ENCODE data around the gene OXNAD1.

The OXNAD1 gene

DNA sequence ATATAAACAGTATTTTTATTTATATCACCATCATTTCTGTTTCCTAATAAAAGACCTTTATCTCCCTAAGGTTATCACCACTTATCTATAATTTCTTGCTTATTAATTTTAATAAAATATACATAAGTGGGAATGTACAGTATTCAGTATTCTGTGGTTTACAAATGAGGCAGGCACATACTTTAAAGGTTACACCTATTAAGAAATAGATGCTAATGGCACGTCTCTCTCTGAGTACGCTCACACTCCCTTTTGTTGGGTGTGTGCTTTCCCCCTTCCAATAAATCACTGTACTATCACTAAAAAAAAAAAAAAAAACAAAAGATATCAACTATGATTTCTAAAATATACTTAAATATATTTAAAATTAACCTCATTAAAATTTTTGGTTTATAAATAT is 8.9 kb downstream of the OXNAD1 start:
- in situ Hi-C loops (cut with MboI; ENCODE audit: low sequenced_read_pairs) = loop anchor here (10.0 kb wide), 1 partner anchor 281 kb away; no protein-coding TSS in a partner anchor

DNA sequence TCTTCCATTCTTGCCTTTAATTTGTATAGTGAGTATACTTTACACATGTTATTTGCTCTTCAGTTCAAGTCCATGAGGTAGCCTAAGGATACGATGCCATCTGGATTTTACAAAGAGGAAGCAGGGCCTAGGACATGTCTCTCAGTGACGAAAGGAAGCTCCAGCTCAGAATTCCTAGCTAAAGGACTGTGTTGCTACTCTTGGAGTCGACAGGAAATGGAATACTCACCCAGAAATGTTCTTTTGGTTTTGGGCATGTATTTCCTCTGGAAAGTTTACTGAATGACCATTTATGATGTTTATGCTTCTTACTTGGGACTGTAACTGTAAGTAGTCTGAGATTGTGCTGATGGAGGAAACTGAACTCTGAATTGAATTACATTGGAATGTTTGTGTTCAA is 12.5 kb downstream of the OXNAD1 start:
- in situ Hi-C loops (cut with MboI; ENCODE audit: low sequenced_read_pairs) = loop anchor here (10.0 kb wide), 1 partner anchor 277 kb away; no protein-coding TSS in a partner anchor

DNA sequence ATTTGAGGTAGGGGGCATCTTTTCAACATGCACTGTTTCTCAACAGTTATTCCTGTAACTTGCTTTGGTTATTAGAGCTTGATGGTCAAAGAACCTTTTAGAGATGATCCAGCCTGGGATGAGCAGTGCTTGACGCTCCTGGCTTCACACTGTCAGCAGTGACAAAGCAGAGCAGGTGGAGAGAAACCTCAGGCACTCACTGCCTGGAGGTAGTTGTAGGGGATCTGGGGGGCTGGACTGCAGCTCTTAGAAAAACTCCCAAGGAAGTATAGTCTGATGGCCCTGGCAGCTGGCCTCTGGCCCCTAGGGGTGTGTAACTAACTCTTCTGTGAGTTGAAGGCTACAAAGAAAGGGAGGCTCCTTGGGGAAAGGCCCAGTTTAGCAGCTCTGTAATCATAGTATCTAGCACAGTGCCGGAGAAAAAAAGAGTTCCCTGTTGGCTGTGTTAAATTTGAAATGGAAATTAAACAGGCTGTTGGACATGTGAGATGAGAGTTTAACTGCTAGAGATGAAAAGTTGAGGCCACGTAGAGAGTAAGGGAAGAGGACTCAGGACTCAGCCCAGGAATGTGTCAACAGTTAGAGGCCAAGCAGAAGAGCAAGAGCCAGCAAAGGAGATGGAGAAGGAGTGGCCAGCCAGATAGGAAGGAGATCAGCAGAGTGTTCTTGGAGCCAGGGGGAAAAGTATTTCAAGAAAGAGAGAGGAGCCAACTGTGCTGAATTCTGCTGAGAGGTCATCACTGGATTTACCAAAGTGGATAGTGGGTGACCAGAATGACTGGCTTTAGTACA is 14.2 kb downstream of the OXNAD1 start:
- in situ Hi-C loops (cut with MboI; ENCODE audit: low sequenced_read_pairs) = loop anchor here (10.0 kb wide), 1 partner anchor 276 kb away; no protein-coding TSS in a partner anchor

DNA sequence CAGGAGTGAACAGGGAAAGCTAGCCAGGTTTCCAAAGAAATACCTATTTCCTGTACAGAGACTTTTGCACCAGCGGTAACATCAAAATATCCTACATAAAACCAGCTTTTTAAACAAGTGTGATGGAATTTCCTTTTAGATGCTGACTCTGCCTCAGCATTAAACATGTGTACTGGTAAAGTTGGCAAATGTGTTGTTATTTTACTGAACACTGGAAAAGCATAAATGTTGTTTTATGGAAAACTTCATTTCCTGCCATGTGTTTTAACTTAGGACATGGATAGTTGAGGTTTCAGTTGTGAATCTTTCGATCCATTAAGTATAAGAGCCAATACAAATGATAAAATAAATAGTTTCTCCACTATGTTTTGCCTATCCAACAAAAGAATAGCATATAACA is 15.7 kb downstream of the OXNAD1 start:
- in situ Hi-C loops (cut with MboI; ENCODE audit: low sequenced_read_pairs) = no loop called here

DNA sequence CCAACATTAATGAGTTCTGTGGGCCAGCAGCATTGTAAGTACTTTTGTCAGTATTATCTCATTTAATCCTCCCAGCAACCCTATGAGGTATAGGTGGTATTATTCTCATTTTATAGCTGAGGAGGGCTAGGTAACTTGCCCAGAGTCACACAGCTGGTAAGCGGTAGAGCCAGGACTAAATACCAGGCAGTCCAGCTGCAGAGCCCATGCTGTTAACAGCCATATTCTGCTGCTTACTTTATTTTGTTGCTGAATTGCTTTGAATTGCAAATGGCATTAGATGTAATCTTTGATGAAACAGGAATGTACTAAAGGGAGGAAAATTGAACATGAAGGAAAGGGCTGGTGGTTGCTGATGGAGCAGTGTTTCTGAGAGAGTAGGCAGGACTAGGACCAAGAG is 19.6 kb downstream of the OXNAD1 start:
- in situ Hi-C loops (cut with MboI; ENCODE audit: low sequenced_read_pairs) = no loop called here

DNA sequence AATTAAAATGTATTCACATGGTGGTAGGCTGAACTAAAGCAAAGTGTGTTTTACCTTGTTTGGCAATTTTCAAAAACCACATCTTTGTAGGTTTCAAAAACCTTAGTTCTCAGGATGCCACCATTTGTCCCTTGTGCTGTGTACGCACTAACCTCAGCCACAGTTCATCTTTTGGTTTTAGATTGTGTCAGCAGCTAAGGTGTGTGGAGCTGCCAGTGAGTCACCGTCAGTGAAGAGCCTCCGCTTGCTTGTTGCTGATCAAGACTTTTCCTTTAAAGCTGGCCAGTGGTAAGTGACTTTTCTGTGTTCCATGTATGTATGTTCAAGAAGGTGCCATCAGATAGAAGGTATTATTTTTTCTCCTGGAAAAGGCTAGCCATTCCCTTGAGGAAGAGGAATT is 21.1 kb downstream of the OXNAD1 start:
- in situ Hi-C loops (cut with MboI; ENCODE audit: low sequenced_read_pairs) = no loop called here

DNA sequence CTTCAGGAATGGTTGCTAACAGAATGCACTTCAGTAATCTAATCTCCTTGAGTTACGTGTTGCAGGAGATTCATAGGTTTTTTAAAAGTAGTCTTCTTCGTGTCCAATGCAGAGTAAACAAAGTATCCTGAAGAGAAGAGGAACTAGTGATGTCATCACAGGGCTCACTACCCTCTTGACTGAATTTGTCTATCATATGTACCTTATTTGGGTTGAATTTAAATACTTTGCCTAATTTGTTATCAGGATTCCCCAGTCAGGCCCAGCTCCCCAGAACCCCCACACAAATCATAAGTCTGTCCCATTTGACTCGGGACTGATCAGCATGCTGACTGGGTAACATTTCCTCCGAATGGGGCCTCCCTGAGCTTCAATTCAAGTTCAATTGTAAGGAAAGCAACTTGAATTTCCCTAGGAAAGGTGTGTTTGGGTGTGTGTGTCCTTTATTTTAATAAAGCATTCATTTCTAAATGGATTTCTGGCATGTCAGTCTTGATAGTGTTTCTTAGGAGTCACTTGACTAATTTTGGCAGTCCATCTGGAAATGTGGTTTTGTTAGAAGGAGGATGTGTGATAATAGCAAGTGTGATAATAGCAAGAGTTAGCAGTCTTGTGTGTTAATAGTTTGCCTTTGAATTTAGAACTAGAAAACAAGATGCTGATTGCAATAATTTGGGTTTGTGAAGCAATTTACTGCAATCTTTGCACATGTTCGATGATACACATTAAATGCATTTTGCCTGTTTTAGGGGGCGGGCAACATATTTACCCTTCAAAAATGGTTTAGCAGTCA is 21.9 kb downstream of the OXNAD1 start:
- in situ Hi-C loops (cut with MboI; ENCODE audit: low sequenced_read_pairs) = no loop called here

DNA sequence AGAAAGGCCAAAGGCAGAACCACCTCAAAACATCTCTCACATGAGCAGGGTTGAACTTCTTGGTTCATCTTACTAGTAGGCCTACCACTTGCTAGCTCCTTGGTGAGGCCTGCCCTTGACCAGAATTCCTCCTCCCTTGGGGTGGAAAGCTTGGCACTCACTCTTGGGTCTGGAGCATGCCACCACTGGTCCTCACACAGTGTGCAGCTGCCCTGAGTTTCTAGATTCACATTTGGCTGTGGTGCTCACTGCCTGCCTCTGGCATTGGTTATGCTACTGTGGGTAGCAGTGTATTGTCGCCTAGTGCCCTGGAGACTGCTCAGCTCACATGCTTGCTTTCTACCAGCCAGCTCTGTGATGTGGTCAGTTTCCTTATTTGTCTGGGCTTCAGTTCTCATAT is 23.7 kb downstream of the OXNAD1 start:
- in situ Hi-C loops (cut with MboI; ENCODE audit: low sequenced_read_pairs) = no loop called here

DNA sequence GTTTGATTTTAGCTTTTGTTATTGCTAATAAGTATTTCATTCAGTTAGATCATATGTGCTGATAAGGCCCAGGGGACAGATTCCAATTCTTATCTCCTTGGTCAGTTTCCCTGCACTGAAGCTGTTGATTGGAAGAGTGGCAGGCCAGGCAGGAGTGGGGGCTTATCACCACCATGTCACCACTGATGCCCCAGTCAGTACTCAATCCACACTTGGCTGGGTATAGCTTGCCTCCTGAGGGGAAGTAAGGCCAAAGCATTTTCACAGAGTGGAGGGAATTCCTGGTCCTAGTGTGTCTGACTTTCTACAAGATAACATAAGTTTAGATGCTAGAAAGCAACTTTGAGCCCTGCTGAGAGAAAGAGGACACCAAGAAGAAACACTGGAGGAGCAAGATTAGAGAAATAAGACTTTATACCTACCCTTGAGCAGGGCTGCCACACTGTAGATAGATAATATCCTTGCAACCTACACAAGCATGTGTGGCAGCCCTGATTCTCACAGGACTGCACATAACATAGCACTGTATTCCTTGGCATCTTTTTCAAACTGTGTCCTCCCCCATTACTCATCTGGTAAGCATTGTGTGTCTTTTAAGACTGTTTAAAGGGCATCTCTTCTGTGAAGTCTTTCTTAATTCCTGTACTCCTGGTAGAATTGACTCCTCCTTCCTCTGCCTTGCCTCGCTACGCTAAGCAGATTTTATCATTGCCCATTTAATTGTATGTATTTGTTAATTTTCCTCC is 24.3 kb downstream of the OXNAD1 start:
- in situ Hi-C loops (cut with MboI; ENCODE audit: low sequenced_read_pairs) = no loop called here

DNA sequence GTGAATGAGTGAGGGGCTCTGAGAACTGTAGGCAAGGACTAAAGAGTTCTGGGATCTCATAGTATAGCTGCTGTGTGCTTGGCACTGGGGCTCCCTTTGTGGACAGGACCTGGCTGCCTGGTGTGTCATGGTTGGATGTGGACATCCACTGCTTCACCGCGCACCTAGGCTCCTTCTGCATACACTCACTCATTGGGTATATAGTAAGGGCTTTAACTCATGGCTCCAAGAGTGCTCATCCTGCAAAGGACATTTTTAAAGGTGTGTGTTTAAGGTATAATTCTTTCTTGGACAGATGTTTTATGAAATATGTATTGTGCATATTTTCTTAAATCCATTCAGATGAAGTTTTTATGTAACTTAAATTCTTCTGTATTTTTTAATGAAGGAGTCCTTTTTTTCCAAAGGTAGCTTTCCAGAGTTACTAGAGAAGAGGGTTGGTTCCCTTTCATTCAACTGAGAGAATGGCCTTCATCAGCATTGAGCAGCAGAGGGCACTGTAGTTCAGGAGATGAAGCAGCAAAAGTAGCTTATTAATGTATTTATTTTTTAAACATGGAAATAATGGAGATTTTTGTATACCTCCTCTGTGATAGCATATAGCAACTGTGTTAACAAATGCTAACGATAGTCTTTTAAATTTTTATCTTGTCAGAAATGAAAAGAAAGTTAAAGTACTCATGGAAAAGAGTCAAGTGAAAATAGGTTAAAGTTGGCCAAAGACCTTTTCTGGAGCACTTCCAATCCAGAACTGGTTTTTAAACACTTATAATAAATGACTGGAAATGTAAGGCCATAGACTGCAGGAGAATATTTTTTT is 25.2 kb downstream of the OXNAD1 start:
- in situ Hi-C loops (cut with MboI; ENCODE audit: low sequenced_read_pairs) = no loop called here

DNA sequence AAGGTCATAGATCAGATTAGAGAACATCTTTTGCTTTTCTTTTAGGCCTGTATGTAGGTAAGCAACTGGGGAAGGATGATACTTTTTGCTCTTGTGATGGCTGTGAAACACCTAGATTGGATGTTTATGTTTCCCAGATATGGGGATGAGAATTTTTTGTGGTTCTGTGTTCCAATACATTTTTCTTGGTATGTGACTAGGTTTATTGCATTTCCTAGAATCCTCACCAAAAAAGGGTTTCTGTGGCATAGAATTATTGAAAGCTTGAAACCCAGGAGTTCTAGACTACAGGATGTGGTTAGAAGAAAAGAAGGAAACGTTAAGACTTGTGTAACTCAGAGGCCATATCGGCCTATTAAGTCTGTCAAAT is 25.8 kb downstream of the OXNAD1 start:
- in situ Hi-C loops (cut with MboI; ENCODE audit: low sequenced_read_pairs) = no loop called here

DNA sequence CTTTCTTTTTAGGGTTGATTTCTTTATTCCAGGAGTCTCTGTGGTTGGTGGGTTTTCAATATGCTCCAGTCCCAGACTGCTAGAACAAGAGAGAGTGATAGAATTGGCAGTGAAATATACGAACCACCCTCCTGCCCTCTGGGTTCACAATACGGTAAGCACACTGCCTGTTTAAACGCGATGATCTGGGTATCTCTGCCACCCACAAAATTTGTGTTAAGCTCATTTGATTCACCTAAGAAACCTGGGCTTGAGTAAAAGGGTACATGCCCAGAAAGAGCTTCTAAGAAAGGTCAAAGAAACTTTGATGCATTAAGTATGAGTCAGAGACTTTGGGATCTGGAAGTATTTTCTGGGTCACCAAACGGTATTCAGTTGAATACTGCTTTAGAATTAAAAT is 29.8 kb downstream of the OXNAD1 start:
- in situ Hi-C loops (cut with MboI; ENCODE audit: low sequenced_read_pairs) = no loop called here

DNA sequence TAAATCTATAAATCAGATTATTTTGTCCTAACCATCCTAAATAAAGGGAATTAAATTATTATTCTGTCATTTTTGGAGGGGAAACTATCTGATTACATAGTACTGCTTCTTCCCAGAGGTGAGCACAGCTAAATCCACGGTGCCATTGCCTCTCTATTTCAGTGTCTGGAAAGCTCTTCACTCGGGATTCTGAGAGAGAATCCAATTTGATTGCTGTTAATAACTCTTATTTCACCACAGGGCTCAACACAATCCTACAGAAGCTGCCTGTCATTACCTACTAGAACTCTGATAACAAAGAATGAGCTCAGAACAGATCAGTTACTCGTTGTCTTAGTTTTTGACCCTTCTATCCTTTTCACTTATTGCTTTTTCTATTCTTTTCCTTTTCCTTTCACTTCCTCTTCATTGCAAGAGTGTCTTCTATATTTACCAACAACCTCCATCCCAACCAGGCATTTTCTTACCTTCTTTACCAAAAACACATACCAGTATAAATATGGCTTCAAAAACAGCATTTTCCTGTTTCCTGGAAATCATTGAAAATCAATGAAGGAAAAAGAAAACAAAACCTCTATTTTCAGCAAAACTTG is 30.4 kb downstream of the OXNAD1 start:
- in situ Hi-C loops (cut with MboI; ENCODE audit: low sequenced_read_pairs) = no loop called here

DNA sequence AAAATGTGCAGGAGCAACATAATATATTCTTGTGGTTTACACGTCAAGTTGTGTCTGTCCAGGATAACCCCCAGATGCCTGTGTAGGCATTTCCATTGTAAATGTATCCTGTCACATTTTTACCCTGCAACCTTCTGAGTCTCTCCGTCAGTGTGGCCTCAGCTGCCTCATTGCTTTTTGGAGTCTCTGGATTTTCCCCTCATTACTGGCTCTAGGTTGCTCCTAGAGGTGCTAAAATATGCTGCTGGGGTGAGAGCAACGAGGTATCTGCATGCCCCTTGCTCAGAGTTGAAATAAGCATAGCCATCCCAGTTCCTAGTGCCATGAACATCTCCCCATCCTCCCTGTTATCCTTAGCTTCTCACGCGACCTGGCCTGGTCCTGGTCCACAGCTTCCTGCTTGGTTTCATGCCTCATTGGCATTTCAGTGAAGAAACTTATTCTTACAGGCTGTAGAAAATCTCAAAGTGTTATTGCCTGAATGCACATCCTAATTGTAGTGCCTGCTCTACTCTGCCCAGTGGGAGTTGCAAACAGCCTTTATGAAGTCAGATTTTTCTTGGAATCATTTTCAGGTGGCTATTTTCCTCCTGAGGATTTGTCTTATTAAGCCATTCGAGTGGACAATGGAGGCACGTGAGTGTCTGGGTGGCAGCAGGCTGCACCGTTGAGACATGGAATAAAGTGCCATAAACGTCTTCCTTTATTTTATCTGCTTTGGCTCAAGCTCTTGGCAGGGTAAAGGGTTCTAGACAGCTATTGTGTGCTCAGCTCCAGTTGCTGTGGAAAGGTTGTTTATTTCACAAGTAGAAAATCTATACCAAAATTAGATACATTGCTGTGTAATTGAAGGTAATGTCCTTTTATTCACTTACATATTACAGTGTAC is 33.2 kb downstream of the OXNAD1 start:
- in situ Hi-C loops (cut with MboI; ENCODE audit: low sequenced_read_pairs) = no loop called here

DNA sequence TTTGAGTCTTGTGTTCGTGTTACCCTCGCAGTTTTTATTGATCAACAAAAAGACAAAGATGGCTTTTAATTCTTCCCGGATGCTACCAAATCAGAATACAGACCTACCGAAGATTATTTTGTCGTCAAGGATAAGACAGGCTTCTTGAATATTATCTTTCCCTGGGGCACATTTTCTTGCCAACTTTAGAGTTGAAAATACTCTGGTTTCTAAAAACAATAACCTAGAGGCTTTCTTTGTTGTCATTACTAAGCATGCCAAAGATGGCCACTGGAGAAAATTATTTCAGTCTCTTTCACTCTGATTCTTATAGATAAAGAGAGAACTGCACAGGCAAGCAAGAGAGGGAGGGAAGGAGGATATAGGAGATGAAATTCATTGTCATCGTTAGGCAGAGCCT is 33.9 kb downstream of the OXNAD1 start:
- in situ Hi-C loops (cut with MboI; ENCODE audit: low sequenced_read_pairs) = no loop called here

DNA sequence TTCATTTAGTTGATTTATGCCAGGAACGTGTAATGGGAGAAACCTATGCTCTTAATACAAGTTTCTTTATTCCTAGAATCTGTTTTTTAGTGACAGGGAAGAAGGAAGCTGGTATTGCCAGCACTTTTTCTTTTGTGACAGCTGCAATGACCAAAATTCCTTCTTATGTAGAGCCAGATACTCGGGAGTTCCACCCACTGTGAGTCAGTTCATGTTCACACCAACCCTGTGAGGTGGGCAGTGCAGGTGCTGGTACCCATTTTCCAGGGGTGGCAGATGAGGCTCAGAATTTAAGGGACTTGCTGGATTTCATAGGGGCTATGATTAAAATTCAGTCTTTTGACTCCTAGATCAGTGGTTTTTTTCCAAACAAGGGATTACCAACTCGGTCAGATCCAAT is 34.7 kb downstream of the OXNAD1 start:
- in situ Hi-C loops (cut with MboI; ENCODE audit: low sequenced_read_pairs) = no loop called here

DNA sequence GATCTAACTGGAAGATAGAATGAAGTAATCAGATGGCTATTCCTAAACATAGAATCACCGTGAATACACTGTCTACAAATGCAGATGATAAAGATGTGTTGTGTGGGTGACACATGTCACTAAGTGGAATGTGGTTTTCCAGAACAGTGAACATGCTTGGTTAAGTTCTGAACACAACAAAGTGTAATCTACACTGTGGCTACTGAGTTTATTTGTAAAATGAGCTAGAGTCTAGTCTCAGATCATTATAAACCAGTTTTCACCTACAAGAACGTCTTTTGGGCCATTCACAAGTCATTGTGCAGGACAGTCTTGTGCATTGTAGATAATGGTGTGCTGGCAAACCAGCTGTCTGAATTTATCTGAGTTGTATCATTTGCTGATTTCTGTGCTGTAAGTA is 35.3 kb downstream of the OXNAD1 start:
- in situ Hi-C loops (cut with MboI; ENCODE audit: low sequenced_read_pairs) = no loop called here

DNA sequence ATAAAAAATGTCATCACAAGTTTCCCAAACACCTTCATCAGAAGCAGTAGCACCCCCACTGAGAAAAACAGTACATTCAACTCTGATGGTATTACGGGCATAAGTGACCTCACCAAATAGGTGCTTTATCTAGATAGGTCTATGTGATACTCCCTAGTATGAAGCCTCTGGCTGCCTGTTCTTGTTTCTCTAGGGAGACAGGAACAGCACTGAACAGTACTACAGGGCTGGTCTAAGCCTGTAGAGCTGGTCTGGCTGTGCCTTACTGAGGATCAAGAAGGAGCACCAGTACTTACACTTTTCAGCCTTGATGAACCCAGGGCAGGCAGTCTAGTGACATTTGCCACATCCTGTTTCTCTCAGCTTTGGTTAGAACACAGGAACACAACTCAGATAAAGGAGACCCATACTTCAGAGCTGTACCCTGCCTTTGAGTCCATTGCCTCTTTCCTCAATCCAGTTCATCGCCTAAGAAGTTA is 35.9 kb downstream of the OXNAD1 start:
- in situ Hi-C loops (cut with MboI; ENCODE audit: low sequenced_read_pairs) = no loop called here

DNA sequence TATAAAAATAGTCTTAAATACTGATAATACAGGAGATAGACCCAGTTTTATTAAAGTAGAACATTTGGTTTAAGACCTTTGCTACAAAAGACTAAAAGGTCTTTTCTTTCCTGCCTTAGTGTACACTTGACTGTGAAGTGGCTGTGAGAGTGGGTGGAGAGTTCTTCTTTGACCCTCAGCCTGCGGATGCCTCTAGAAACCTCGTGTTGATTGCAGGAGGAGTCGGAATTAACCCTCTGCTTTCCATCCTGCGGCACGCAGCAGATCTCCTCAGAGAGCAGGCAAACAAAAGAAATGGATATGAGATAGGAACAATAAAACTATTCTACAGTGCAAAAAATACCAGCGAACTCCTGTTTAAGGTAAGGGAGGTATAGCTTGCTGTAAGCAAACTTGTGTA is 36.5 kb downstream of the OXNAD1 start:
- in situ Hi-C loops (cut with MboI; ENCODE audit: low sequenced_read_pairs) = no loop called here

Measured in HL-60/S4 treated with phorbol 12-myristate 13-acetate at 8.2 ng/mL for 4 days and 3 days (cell line).